MM.1S (cell line): ENCODE data around the gene CAND2.

ENCODE experiments used
- EZH2 ChIP-seq: fragments of 300-600 bp; sonication (generic); optimal IDR thresholded peaks from 2 replicates; pipeline ENCODE3; 2017; ENCODE audit warnings: low read depth, mild to moderate bottlenecking, antibody characterized with exemption, low read length, mixed read lengths
- EZH2phosphoT487 ChIP-seq: fragments of 300-600 bp; sonication (generic); IDR thresholded peaks from 2 replicates; pipeline ENCODE4 v1.6.1; 2018; ENCODE audit warnings: antibody characterized with exemption, low read length
- TF ChIP-seq, protein P1 (sequence below): fragments of 300-600 bp; sonication (generic); IDR thresholded peaks from 2 replicates; pipeline ENCODE4 v1.5.1; 2016; ENCODE audit warnings: antibody characterized with exemption, low read length, mixed read lengths

- TF ChIP-seq, protein P1, sequence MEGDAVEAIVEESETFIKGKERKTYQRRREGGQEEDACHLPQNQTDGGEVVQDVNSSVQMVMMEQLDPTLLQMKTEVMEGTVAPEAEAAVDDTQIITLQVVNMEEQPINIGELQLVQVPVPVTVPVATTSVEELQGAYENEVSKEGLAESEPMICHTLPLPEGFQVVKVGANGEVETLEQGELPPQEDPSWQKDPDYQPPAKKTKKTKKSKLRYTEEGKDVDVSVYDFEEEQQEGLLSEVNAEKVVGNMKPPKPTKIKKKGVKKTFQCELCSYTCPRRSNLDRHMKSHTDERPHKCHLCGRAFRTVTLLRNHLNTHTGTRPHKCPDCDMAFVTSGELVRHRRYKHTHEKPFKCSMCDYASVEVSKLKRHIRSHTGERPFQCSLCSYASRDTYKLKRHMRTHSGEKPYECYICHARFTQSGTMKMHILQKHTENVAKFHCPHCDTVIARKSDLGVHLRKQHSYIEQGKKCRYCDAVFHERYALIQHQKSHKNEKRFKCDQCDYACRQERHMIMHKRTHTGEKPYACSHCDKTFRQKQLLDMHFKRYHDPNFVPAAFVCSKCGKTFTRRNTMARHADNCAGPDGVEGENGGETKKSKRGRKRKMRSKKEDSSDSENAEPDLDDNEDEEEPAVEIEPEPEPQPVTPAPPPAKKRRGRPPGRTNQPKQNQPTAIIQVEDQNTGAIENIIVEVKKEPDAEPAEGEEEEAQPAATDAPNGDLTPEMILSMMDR = no peak
- TF ChIP-seq EZH2 = no peak
- TF ChIP-seq EZH2phosphoT487 = no peak
Measured at GRCh38 chr3:12816521-12817342, 20.3 kb downstream of the CAND2 start.
